OCI-LY7 (cell line): ENCODE results near the gene RFX3. TPM values are rescaled to one million over a fixed set of nuclear protein-coding genes. Genes with fewer than 3 reads are reported as not detected.
"Not testable (repeated sequence)": the region's sequence is repeated elsewhere in the genome, so short reads cannot be mapped to it uniquely, and the experiment has no call there.

ENCODE experiments used
- BruUV-seq: library from RNA; stranded (reverse); fragments of 400-500 nt; replicated peaks from 2 replicates; lab custom pipeline; 2021; lab: Mats Ljungman, UMichigan
- CTCF ChIA-PET: fragments of 300-600 bp; sonication (Branson Sonifier 250); formaldehyde crosslinking; loops from one replicate; lab custom pipeline; 2022; ENCODE audit warnings: antibody characterized with exemption; ENCODE audit not compliant: unreplicated experiment; lab: Charles Lee
- POLR2A ChIA-PET: fragments of 300-600 bp; sonication (Branson Sonifier 250); formaldehyde crosslinking; loops from one replicate; lab custom pipeline; 2022; ENCODE audit warnings: antibody characterized with exemption; lab: Charles Lee
- DNase-seq: peaks from one replicate; pipeline ENCODE4 v3.0.0-alpha.2; 2015; ENCODE audit warnings: low spot score
- H2AFZ ChIP-seq: fragments of 200-600 bp; sonication (generic), shearing (Covaris generic); 2 replicates; pipeline ENCODE4 v1.6.1; 2014; ENCODE audit warnings: mild to moderate bottlenecking, antibody characterized with exemption, low read length, moderate library complexity
- H3K27ac ChIP-seq: fragments of 200-600 bp; sonication (generic); 2 replicates; pipeline ENCODE4 v1.5.1; 2014; ENCODE audit warnings: mixed run types, low read depth, mild to moderate bottlenecking, moderate library complexity, low read length, inconsistent platforms; ENCODE audit not compliant: poor library complexity, severe bottlenecking
- H3K36me3 ChIP-seq: fragments of 200-600 bp; sonication (generic); 2 replicates; pipeline ENCODE4 v1.6.1; 2014; ENCODE audit warnings: mild to moderate bottlenecking, antibody characterized with exemption, low read length, moderate library complexity, mixed read lengths; ENCODE audit not compliant: insufficient read depth
- H3K4me1 ChIP-seq: fragments of 200-600 bp; sonication (generic); 2 replicates; pipeline ENCODE4 v1.5.1; 2014; ENCODE audit warnings: mild to moderate bottlenecking, low read length; ENCODE audit not compliant: insufficient read depth, poor library complexity, severe bottlenecking
- H3K4me2 ChIP-seq: fragments of 200-600 bp; sonication (generic); 2 replicates; pipeline ENCODE4 v1.6.1; 2014; ENCODE audit warnings: mild to moderate bottlenecking, low read length
- H3K4me3 ChIP-seq: fragments of 200-600 bp; sonication (generic); 2 replicates; pipeline ENCODE4 v1.5.1; 2014; ENCODE audit warnings: mild to moderate bottlenecking, low read depth, low read length; ENCODE audit not compliant: poor library complexity, severe bottlenecking
- H3K79me2 ChIP-seq: fragments of 200-600 bp; sonication (generic); 2 replicates; pipeline ENCODE4 v1.6.1; 2016; ENCODE audit warnings: low read depth, mild to moderate bottlenecking, low read length, moderate library complexity, mixed read lengths; ENCODE audit not compliant: insufficient read depth
- H3K9me2 ChIP-seq: fragments of 200-600 bp; sonication (generic); 2 replicates; pipeline ENCODE4 v1.6.1; 2016; ENCODE audit warnings: mild to moderate bottlenecking, low read length, mixed read lengths; ENCODE audit not compliant: insufficient read depth
- H3K9me3 ChIP-seq: fragments of 200-600 bp; sonication (generic); 2 replicates; pipeline ENCODE4 v1.6.1; 2014; ENCODE audit warnings: mild to moderate bottlenecking, mixed run types, low read length, mixed read lengths
- H4K20me1 ChIP-seq: fragments of 200-600 bp; sonication (generic); 2 replicates; pipeline ENCODE4 v1.6.1; 2014; ENCODE audit warnings: mild to moderate bottlenecking, antibody characterized with exemption, low read length, moderate library complexity, mixed read lengths; ENCODE audit not compliant: insufficient read depth
- CTCF ChIP-seq: fragments of 200-600 bp; sonication (generic); conservative IDR thresholded peaks from 2 replicates; pipeline ENCODE4 v1.5.1; 2014; ENCODE audit warnings: mild to moderate bottlenecking, antibody characterized with exemption, low read length, moderate library complexity, mixed read lengths
- EZH2phosphoT487 ChIP-seq: fragments of 200-600 bp; sonication (generic); IDR thresholded peaks from 2 replicates; pipeline ENCODE4 v1.6.1; 2018; ENCODE audit warnings: low read depth, borderline replicate concordance, mild to moderate bottlenecking, mixed run types, antibody characterized with exemption, low read length, moderate library complexity, mixed read lengths
- intact Hi-C: fragments of 100-400 bp; cut with micrococcal nuclease; formaldehyde crosslinking; loops from one replicate; pipeline ENCODE4 v1.10.0; 2022; ENCODE audit not compliant: unreplicated experiment
- total RNA-seq, 2 experiments: library from RNA; depleted of rRNA in 1 of 2; stranded (reverse); fragments of >200 nt in 1 of 2; shearing (Covaris generic) in 1 of 2; gene quantifications; 2 replicates each; pipeline ENCODE4 v1.2.3, GENCODE V29; 2014 to 2022

RFX3 gene
- total RNA-seq, 2 experiments from 2014 or later = 6.9 to 18.1 TPM

- POLR2A ChIA-PET = interaction anchor here (0.6 to 0.8 kb wide), 2 partner anchors 9 to 11 kb away, joined by 3 to 4 read pairs; no protein-coding TSS in a partner anchor
- H3K4me1 ChIP-seq = no peaks in the 10 kb centered on the region
- H3K27ac ChIP-seq = no peak overlapping the region
- CTCF ChIA-PET = no interaction called here
- H3K79me2 ChIP-seq = no peaks in the 10 kb centered on the region
- intact Hi-C loops = no loop called here
- no peak overlapping the region; the same call in 1 of the 2 replicates for H2AFZ ChIP-seq
- H3K36me3 ChIP-seq = no peaks in the 10 kb centered on the region
- no TSS peak for BruUV-seq
- no peaks in the 10 kb centered on the region for H4K20me1 ChIP-seq
- DNase-seq = no peak
- no peak overlapping the region for H3K4me2 ChIP-seq
- H3K9me3 ChIP-seq = no peaks in the 10 kb centered on the region
- H3K4me3 ChIP-seq = no peak overlapping the region
- TF ChIP-seq EZH2phosphoT487 (no peak), CTCF (no peak)
- no peaks in the 10 kb centered on the region for H3K9me2 ChIP-seq
Measured at GRCh38 chr9:3323714-3324113, 202.1 kb downstream of the RFX3 start.

GRCh38 chr9:3321186-3321585, 204.6 kb downstream of the RFX3 start:
- TF ChIP-seq CTCF (no peak), EZH2phosphoT487 (no peak)
- Histone ChIP-seq H3K9me3 (no peaks in the 10 kb centered on the region), H3K36me3 (no peaks in the 10 kb centered on the region), H3K9me2 (no peaks in the 10 kb centered on the region), H3K4me1 (no peaks in the 10 kb centered on the region), H3K79me2 (no peaks in the 10 kb centered on the region), H3K27ac (no peak overlapping the region), H2AFZ (no peak overlapping the region), H3K4me2 (no peak overlapping the region), H3K4me3 (no peak overlapping the region), H4K20me1 (no peaks in the 10 kb centered on the region)
- intact Hi-C loops = no loop called here
- BruUV-seq = no TSS peak
- CTCF ChIA-PET = no interaction called here
- POLR2A ChIA-PET = no interaction called here
- DNase-seq = no peak

GRCh38 chr9:3312595-3312994, 213.2 kb downstream of the RFX3 start:
- H4K20me1 ChIP-seq, H3K9me2 ChIP-seq, CTCF ChIA-PET, H3K27ac ChIP-seq, H3K4me2 ChIP-seq, BruUV-seq, intact Hi-C loops, H3K36me3 ChIP-seq, H3K79me2 ChIP-seq, H3K4me3 ChIP-seq, H2AFZ ChIP-seq, DNase-seq, H3K9me3 ChIP-seq, H3K4me1 ChIP-seq: not testable (repeated sequence)
- POLR2A ChIA-PET = interaction anchor here (0.6 to 1.5 kb wide), 3 partner anchors 15 to 227 kb away, joined by 3 to 4 read pairs (median 3); no protein-coding TSS in a partner anchor
